GM18508 (cell line): ENCODE measurements around the gene SLC8A1.

ENCODE experiments used
- ATAC-seq: cut with Tn5 transposase; IDR thresholded peaks from one replicate; pipeline ENCODE4 v1.9.1; 2021; ENCODE audit warnings: moderate number of reproducible peaks; ENCODE audit not compliant: insufficient read depth, unreplicated experiment

The SLC8A1 gene

DNA sequence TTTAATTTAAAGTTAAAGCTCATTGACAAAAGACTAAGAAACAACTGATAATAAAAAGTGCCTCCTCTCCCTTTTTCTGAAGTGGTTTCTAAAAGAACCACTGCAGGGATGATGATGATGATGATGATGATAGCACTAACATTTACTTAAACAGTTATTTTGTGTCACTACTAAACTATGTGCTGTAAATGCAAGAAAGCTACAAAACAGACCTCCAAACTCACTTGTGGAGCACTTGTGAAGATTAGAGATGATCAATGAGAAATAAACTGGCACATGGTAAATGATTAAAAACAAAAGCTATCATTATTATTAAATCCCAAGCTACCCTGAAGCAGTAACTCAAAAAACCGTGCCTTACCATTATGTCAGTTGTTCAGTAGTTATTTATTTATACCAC is 88.7 kb downstream of the SLC8A1 start:
- ATAC-seq, result no peak

DNA sequence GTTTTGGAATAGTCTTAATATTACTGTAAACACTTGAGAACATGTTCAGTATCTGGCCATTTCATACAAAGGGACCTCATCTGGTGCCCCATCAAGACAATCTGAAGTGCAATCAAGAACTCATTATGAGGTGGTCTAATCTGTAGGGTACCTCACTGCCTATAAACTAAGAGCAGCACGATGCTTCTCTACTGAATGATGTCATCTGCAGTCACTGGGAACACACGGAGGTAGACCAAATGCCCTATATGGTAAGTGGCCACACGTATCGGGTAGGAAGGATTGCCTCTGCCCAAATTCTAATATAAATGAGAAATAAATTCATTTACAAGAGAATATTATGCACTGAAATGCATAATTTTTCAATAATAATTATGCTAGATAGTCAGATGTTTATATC is 90.4 kb downstream of the SLC8A1 start:
- no peak for ATAC-seq

DNA sequence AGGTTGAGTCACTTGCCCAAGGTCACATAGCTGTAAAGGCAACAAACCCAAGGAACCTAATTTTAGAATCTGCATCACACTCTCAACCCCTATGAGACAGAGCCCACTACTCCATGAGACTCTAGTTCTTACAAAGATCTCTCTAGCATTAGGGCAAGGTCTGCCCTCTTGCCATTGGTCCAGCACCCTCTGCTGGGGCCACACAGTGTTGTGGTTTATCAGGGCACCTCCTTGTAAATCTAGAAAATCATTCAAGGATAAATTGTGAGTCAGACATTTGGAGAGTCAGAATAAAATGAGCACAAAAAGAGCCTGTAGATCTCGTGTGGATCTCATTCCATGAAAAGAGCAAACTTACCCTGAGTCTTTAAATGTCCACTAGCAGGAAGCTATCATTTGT is 91.2 kb downstream of the SLC8A1 start:
- ATAC-seq, result no peak

DNA sequence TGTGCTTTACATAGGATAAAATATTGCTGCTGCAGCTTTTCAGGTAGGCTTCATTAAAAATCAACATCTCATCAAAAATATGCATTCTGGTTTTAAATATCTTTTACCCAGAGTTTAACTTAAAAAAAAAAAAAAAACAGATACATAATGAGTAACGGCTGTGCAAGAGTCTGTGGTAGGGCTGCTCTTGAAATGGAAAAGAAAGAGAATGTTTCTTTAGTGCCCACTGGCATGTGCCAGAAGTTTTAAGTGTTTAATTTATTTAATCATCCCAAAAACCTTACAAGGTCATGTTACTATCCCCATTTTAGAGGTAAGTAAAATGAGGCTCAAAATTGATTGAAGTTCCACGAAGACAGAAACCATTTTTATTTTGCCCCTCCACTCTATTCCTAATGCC is 92.1 kb downstream of the SLC8A1 start:
- ATAC-seq, result no peak

DNA sequence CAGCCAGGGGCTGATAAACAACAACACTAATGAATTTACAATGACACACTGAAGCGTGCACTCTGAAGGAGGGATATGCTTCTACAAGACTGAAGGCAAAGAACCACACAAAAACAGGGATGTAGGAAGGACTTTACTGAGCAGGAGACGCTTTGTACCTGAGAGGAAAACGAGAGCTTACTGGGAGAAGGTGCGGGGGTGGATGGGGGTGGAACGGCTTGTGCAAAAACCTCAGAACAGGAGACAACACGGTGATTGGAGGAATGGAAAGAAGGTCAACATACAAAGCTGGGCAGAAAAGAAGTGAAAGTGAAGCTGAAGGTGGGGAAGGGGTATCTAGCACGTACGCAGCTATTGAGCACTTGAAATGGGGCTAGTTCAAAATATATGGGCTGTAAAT is 93.1 kb downstream of the SLC8A1 start:
- ATAC-seq, result no peak

DNA sequence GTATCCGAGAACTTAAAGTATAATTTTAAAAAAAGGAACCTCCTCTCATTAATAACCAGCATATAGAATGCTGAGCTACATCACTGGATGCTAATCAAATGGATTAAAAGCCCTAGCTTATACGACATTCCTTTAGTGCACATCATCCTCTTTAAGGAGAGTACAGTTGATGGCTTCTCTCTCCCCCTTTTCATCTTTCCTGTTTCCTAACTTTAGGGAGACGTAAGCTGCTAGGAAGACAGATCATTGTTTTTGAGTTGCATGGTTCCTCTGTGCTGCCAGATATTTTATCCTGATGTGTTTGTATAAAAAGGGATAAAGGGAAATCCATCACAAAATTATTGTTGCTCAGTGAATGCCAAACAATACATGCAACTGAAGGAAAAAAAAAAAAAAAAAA is 94.2 kb downstream of the SLC8A1 start:
- no peak for ATAC-seq

DNA sequence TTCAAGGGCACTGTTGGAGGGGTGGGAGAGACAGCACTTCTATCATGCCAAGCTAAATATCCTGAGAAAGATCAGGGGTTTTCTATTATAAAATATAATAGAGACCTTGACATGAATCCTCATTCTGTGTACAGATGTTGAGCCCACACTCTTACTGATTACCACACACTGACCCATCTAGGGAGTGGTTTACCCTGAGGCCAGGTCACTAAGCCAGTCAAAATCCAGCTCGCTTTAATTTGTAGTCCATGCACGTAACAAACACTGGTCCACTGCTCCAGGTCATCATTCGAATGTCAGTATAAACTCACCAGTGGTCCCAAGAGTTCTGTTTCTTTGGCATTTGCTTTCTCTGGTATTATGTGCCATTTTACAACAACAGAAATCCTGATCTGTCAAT is 96.4 kb downstream of the SLC8A1 start:
- ATAC-seq, result no peak

DNA sequence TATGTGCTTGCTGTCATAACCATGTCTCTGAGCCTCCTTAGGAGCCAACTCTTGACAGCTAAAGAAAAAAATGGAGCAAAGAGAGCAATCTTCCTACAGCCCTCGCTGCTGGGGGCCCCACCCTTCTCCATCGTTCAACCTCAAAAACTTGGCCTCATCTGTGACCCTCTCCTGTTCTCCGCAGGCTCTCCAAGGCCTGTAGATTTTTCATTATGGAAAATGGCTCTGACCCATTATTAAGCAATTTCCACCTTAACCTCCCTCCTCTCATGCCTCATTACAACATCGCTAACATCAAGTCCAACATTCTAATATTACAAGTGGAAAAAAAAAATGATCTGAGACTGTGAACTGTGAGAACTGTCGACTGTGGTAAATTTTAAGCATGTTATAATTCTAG is 98.7 kb downstream of the SLC8A1 start:
- no peak for ATAC-seq

DNA sequence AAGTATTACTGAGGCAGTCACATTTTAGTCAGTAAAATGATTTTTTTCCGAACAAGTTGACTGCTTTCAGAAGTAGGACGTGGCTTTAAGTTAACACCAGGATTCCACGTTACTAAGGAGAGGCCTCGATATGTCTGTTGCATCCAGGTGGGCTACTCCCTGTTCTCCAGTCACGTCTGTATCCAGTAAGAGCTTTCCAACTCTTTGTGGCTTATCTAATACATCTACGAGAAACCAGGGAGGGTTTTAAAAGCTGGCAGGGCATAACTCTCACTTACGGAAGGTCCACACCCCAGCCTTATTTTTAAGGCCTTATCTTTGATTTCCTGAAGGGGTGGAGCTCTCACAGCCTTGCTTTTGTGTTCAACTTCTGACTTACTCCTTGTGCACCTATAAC is 99.2 kb downstream of the SLC8A1 start:
- no peak for ATAC-seq

DNA sequence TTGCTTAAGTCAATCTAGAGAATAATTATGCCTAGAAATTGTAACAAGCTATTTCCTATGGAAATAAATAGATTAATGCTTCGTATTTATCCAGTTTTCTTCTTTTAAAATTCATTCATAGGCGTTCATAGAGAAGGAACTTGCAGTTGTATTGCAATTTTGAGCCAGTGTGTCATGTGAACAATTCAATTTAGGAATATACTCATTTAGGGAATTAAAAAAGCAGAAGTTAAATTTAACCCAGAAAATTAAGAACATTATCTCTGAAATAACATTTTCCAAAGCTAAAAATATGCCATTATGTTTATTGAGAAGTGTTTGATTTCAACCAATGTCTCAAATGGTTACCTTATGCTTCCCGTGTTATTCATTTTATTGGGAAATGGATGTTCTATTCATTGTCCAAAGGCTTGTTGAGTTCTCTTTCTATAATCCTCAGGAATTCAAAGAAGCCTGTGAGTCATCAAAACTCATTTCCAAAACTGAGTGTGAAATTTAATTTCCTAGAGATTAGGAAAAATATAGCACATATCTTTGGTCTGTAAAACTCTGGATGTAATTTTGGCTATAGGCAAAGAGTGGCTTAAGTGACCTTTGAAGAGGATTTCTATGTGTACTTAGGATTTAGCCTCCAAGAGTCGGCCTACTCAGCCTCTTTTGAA is 99.7 kb downstream of the SLC8A1 start:
- ATAC-seq, result no peak

DNA sequence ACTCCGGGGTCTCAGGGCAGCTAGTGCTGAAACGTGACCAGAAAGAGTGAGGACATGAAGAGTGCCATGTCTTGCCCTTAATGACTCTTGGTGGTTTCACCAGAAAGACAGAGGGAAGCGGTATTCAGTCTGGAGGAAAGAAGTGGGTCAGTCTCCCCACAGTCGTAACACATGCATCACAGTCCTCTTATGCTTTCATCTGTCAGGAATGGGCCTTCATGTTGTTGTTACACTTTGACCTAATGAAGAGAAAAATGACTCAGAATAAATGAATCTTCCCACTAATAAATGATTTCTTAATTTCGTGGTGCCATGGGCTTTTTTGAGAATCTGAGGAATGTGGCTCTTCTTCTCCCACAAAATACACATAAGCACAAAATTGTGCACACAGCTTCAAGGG is 103.2 kb downstream of the SLC8A1 start:
- ATAC-seq, result no peak

DNA sequence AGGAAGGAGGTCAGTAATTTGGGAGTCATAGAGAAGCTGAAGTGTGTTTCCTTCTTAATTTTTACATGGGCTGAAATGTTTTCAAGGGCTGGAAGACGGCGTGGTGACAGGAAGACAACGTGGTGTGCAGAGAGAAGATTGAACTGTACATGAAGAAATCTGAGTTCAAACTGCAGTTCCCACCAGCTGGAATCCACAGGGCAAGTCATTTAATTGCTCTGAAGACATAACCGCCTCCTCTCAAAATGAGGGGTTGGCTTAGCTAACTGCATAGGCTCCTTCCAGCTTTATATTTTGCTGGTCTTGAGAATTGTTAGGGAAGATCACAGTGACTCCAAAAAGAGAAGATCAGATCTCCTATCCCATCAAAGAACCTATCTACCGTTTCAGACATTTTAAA is 103.9 kb downstream of the SLC8A1 start:
- ATAC-seq, result no peak

DNA sequence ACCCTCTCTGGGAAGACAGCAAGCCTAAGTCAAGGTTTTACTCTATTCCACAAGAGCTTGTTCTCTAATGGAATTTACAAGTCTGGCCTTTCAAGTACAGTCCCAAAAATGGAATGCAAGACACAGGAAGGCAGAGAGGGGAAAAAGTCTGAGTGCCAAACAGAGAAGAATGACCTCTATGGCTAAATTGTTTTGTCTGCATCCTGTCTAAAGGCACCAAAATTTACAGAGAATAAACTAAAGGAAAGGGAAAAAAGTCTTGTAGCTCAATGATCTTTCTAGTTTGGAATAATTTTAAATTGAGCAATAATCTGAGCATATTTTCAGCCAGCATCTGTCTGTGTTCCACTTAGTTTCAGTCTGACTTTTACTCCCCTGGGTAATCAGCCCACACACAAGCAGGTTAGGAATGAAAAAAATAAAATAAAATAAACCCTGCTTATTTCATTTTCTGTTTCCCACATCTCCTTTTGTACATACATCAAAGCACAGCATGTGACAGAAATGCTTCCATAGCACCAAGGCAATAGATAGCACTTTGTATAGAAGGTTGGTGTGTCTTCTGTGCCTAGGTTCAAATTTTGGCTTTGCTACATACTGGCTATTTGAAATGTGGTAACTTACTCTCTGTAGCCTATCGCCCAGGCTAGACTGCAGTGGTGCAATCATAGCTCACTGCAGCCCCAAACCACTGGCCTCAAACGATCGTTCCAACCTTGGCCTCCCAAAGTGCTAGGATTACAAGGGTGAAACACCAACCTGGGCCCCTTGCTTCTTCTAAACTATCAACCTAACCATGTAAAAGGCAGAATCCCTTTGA is 105.1 kb downstream of the SLC8A1 start:
- ATAC-seq, result no peak

DNA sequence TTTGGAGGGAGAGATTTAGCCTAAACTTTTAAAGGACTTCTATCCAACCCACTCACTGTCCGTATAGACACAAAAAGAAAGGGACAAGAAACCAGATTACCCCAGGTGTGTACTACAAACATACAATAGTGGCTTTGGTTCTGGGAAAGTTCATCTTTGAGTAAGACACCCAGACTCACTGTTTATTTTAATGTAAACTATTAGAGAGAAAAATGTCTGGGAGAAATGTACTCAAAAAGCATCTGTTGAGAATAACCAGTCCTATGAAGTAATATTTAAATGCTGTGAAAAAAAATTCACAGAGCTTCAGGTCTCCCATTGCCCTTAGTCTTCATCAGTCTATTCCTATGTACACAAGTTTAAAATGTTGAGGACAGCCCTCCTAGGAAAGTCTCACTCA is 107.5 kb downstream of the SLC8A1 start:
- ATAC-seq, result no peak

DNA sequence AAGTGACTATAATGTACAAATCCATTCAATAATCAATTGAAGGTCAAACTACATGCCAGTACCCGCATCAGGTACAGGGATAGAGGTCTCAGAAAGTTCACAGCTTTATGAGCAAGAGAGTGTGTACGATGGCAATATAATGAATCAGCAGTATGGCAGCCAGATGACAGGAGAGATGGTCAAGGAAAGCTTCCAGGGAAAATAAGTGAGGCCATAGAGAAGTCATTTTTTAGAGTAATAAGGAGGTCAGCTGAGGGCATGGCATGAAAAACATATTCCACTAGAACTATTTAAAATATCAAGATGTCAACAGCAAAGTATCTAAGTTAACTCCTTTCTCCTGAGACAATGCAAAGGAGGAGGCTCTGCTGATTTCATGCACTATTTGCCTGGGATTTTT is 108.0 kb downstream of the SLC8A1 start:
- no peak for ATAC-seq

DNA sequence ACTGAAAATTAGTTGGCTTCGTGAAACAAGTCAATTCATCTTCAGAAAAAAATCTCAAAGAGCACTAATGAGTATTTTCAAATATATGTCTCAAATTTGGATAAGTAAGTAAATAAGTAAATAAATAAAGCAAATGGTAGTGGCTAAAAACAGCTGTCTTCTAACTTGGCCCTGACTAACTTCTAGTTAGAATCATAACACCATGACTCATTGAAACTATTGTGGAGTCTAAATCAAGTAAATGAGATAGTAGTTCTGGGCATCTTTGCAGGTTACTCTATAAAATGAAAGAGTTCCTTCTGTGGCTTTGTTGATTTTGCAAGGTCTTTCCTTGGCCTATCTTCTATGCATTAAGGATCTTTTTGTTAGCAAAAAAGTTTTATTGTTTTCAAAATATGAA is 110.7 kb downstream of the SLC8A1 start:
- no peak for ATAC-seq

DNA sequence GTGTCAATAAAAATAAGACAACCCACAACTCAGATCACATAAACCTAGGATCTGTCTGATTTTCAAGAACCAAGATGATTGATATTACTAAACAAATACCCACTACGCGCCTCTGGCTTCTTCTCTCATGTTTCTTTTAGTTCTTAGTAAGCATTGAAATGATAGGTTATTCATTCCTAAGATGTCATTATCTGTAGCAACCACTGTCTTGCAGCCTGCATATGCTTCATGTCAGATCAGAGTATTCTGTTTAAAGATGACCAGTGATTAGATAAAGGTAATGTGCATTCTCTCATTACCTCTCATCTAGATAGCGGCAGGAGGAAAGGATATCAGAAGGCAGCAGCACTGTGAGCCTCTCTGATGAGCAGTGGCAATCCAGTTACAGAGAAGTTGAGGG is 112.9 kb downstream of the SLC8A1 start:
- ATAC-seq, result no peak

DNA sequence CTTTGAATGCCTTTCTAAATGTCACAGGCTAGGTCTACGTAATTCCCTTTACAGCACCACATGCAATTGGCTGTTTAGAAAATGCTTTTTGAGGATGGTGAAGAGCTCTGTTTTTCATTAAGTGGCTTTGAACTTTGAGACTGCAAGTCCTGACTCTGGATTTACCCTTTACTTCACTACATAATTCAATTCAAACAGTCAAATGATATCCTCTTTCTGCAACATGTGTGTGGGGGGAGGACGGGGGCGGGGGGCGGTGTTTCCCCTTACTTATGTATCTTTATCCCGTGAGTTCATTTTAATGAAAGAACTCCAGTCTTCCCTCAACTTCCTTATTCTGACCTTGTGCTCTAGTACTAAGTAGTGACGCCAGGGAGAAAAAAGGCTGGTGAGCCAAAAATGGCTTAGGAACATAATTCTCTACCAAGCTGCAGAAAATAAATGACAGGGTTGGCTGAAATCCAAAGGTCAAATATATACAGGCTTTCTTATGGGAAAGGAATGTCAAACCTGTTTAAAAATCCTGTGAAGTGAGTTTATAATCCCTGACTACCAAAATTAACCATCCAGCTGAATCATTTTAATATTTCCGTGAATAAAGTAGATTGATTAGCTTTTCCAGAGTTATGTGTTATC is 119.6 kb downstream of the SLC8A1 start:
- no peak for ATAC-seq

DNA sequence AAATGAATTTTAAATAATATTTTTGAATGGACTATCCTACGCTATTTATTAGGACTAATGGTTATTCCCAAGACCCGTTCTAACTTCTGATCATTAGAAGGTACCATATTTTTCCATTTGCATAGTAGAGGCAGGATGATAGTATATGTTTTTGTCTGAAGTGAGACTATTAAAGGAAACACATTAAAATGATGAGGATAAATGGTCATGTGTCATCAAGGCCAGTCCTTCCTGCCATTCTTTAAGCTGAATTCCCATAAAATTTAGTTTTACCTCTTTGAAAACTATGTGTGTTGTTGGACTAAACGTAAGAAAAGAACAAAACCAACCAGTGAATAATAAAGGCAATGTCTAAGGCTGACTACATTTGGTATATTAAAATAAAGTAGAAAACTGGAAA is 121.8 kb downstream of the SLC8A1 start:
- ATAC-seq, result no peak

DNA sequence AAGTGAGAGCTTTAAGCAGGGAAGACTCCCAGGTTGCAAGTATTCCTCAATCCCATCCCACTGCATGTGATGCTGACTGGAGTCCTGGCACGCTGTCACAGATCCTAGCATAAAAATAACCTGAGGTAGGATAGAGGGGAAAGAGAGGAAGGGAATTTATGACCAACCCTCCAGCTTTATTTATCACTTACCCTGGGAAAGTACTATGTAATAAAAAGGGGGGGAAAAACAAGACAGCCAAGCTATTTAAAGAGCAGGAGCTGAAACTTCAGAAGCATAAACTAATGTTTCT is 122.2 kb downstream of the SLC8A1 start:
- no peak for ATAC-seq

DNA sequence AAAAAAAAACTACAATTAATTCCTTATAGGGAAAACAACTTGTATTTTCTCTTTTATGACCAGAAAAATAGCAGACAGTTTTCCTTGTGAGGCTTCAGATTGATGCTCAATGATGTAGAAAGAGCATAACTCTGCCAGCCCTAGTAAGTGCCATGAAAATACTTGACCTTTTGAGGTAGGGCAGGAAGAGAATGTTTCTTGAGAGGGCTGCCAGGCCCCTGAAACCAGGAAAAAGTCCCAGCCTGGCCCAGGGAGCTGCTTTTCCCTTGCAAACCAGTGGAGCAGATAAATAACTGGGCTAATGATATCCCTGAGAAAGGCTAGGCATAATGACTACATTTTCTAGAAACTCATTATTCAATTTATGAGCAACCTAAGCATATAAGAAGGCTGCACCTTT is 126.8 kb downstream of the SLC8A1 start:
- no peak for ATAC-seq

DNA sequence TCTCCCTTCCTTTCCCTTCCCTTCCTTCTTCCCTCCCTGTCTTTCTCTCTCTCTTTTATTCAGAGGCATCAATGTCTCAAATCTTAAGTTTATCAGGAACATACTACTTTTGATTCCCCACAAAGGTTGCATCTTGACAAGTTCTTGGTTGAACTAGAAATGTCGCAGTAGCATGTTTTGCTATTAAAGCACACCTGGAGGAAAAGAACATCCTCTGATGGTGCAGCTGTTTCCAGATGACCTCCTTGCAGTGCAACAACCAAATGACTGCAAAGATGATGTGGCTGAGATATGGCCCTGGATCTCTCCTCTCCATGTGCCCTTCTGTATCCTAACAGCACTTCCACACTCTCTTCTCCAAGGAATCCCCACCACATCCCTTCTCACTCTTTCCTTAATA is 127.2 kb downstream of the SLC8A1 start:
- no peak for ATAC-seq
